Endothelial cell of umbilical vein (primary cell): ENCODE measurements around the gene LCN9. TPM values are rescaled to one million over a fixed set of nuclear protein-coding genes. Genes with fewer than 3 reads are reported as not detected.

Source experiments
- BruUV-seq: library from RNA; stranded (reverse); fragments of 400-500 nt; replicated peaks from 2 replicates; lab custom pipeline; 2021; lab: Mats Ljungman, UMichigan
- CTCF ChIA-PET: fragments of 300-600, 350-600 bp; sonication (Branson Sonifier 250); formaldehyde crosslinking; loops from one replicate; lab custom pipeline; 2021; ENCODE audit warnings: antibody characterized with exemption, inconsistent platforms; lab: Charles Lee
- POLR2A ChIA-PET: fragments of 300-600, 350-600 bp; sonication (Branson Sonifier 250); formaldehyde crosslinking; loops from one replicate; lab custom pipeline; 2021; ENCODE audit warnings: antibody characterized with exemption, inconsistent platforms; lab: Charles Lee
- DNase-seq: peaks from one replicate; pipeline ENCODE4 v3.0.0-alpha.2; 2011; ENCODE audit warnings: low read depth, low spot score
- FAIRE-seq: peaks from 2 replicates; lab custom pipeline; 2011; peaks lifted over from hg19 to GRCh38; lab: Jason Lieb, UNC
- H2AFZ ChIP-seq: 2 replicates; pipeline ENCODE4 v1.6.0; 2012; ENCODE audit warnings: low read depth, low read length, control low read depth, inconsistent platforms
- H3K27ac ChIP-seq: 2 replicates; pipeline ENCODE4 v1.5.1; 2011; ENCODE audit warnings: low read depth, mild to moderate bottlenecking, control low read depth, low read length, moderate library complexity; ENCODE audit not compliant: insufficient read depth
- H3K27me3 ChIP-seq, 2 experiments: 2 replicates each; pipeline versions ENCODE4 v1.6.0 to v1.6.1; 2011; ENCODE audit warnings: low read length in 2 of 2, mixed read lengths in 1 of 2; ENCODE audit not compliant: control insufficient read depth in 2 of 2, insufficient read depth in 2 of 2
- H3K36me3 ChIP-seq, 2 experiments: 2 replicates in 1 of 2; 3 replicates in 1 of 2; pipeline ENCODE4 v1.5.1; 2011; ENCODE audit warnings: low read length in 2 of 2, mild to moderate bottlenecking in 1 of 2, moderate library complexity in 1 of 2; ENCODE audit not compliant: control insufficient read depth in 2 of 2, insufficient read depth in 2 of 2; ENCODE audit errors: extremely low read depth in 1 of 2
- H3K4me1 ChIP-seq: 3 replicates; pipeline ENCODE4 v1.5.1; 2011; ENCODE audit warnings: mild to moderate bottlenecking, low read length; ENCODE audit not compliant: control insufficient read depth, insufficient read depth; ENCODE audit errors: extremely low read depth
- H3K4me2 ChIP-seq: 2 replicates; pipeline ENCODE4 v1.6.1; 2011; ENCODE audit warnings: low read length, control low read depth, mixed read lengths; ENCODE audit not compliant: insufficient read depth
- H3K4me3 ChIP-seq, 3 experiments: fragments of 200-600 bp in 1 of 3; sonication (generic), shearing (Covaris generic) in 1 of 3; replicated peaks in 1 of 3; 2 replicates each; pipeline ENCODE4 v1.5.1; 2011 to 2016; ENCODE audit warnings: control low read depth in 3 of 3, low read length in 3 of 3, mild to moderate bottlenecking in 2 of 3, inconsistent platforms in 1 of 3, low read depth in 1 of 3, moderate library complexity in 1 of 3; ENCODE audit not compliant: insufficient read depth in 1 of 3
- H3K79me2 ChIP-seq: 2 replicates; pipeline ENCODE4 v1.6.0; 2012; ENCODE audit warnings: low read length, inconsistent platforms; ENCODE audit not compliant: control insufficient read depth, insufficient read depth
- H3K9ac ChIP-seq: replicated peaks from 2 replicates; pipeline ENCODE3; 2011; ENCODE audit warnings: low read length, control low read depth; ENCODE audit not compliant: insufficient read depth; ENCODE audit errors: extremely low read depth
- H3K9me1 ChIP-seq: replicated peaks from 3 replicates; pipeline ENCODE4 v1.6.0; 2011; ENCODE audit warnings: mild to moderate bottlenecking, low read length; ENCODE audit not compliant: control insufficient read depth, insufficient read depth; ENCODE audit errors: extremely low read depth
- H3K9me3 ChIP-seq: replicated peaks from 2 replicates; pipeline ENCODE4 v1.5.1; 2012; ENCODE audit warnings: low read length, inconsistent platforms; ENCODE audit not compliant: control insufficient read depth, insufficient read depth
- H4K20me1 ChIP-seq: replicated peaks from 2 replicates; pipeline ENCODE3; 2011; ENCODE audit warnings: mild to moderate bottlenecking, low read length; ENCODE audit not compliant: control insufficient read depth, insufficient read depth; ENCODE audit errors: extremely low read depth
- CTCF ChIP-seq, 2 donors: IDR thresholded peaks; 1 replicate in 1 of 2; 2 replicates in 1 of 2; pipeline ENCODE4 v1.5.1; 2011; ENCODE audit warnings: low read length in 2 of 2, mild to moderate bottlenecking in 2 of 2, moderate library complexity in 2 of 2, control low read depth in 1 of 2, inconsistent platforms in 1 of 2, low read depth in 1 of 2; ENCODE audit not compliant: insufficient read depth in 1 of 2; ENCODE audit errors: extremely low read depth in 1 of 2
- EZH2 ChIP-seq: IDR thresholded peaks from 2 replicates; pipeline ENCODE4 v1.6.1; 2012; ENCODE audit warnings: borderline replicate concordance, low read depth, mild to moderate bottlenecking, moderate library complexity, low read length, inconsistent platforms; ENCODE audit not compliant: severe bottlenecking
- FOS ChIP-seq: IDR thresholded peaks from 2 replicates; pipeline ENCODE4 v1.6.1; 2011; ENCODE audit warnings: mild to moderate bottlenecking, low read length, moderate library complexity, borderline replicate concordance; ENCODE audit not compliant: insufficient read depth
- GATA2 ChIP-seq: IDR thresholded peaks from 2 replicates; pipeline ENCODE4 v1.7.0; 2011; ENCODE audit warnings: low read depth, mild to moderate bottlenecking, moderate library complexity, mixed read lengths, low read length; ENCODE audit not compliant: insufficient read length, insufficient read depth
- JUN ChIP-seq: IDR thresholded peaks from 2 replicates; pipeline ENCODE4 v1.6.1; 2011; ENCODE audit warnings: borderline replicate concordance, low read depth; ENCODE audit not compliant: insufficient read length, insufficient read depth
- MAX ChIP-seq: IDR thresholded peaks from 2 replicates; pipeline ENCODE4 v1.6.1; 2011; ENCODE audit not compliant: insufficient read depth, insufficient read length
- MYC ChIP-seq: IDR thresholded peaks from one replicate; pipeline ENCODE4 v1.6.1; 2011; ENCODE audit warnings: mild to moderate bottlenecking, low read depth, low read length
- POLR2A ChIP-seq: IDR thresholded peaks from 2 replicates; pipeline ENCODE4 v1.6.1; 2012; ENCODE audit warnings: low read depth, mild to moderate bottlenecking, control low read depth, low read length
- POLR2AphosphoS5 ChIP-seq: IDR thresholded peaks from 2 replicates; pipeline ENCODE4 v1.6.1; 2012; ENCODE audit warnings: low read depth, mild to moderate bottlenecking, control low read depth, low read length, moderate library complexity; ENCODE audit not compliant: insufficient read depth
- dilution Hi-C: fragments of 300-500 bp; cut with MboI; formaldehyde crosslinking; loops from one replicate; pipeline ENCODE4 v1.15.0; 2019; ENCODE audit warnings: low sequenced_read_pairs; ENCODE audit not compliant: extremely low pct_ligation_motif_present
- intact Hi-C: fragments of 100-400 bp; cut with micrococcal nuclease; formaldehyde crosslinking; loops from one replicate; pipeline ENCODE4 v1.10.0; 2022
- polyA plus RNA-seq, 4 experiments: library from polyadenylated mRNA; depleted of rRNA in 3 of 4; stranded (reverse) in 3 of 4; unstranded in 1 of 4; fragments of >200 nt; gene quantifications; 2 replicates each; pipeline versions ENCODE4 v1.2.1 to v1.2.3, GENCODE V29; 2011 to 2012; ENCODE audit warnings: missing spikeins in 1 of 4
- total RNA-seq: library from RNA; stranded (reverse); gene quantifications from 2 replicates; pipeline ENCODE4 v1.2.3, GENCODE V29; 2021

LCN9 gene
- total and polyA plus RNA-seq, 2 donors (not counting 3 experiments of a cell fraction or from before 2014, with no cell fraction given), result not detected

GRCh38 chr9:135613946-135614805, 48.9 kb upstream of the LCN9 start:
- Histone ChIP-seq H3K4me3 (no peak overlapping the region), H3K27ac (no peak overlapping the region), H3K9ac (no peak overlapping the region), H3K4me2 (no peak overlapping the region), H3K4me1 (no peaks in the 10 kb centered on the region), H4K20me1 (no peaks in the 10 kb centered on the region), H2AFZ (no peak overlapping the region), H3K9me1 (no peaks in the 10 kb centered on the region), H3K79me2 (no peaks in the 10 kb centered on the region), H3K27me3 (no peaks in the 10 kb centered on the region), H3K36me3 (no peaks in the 10 kb centered on the region), H3K9me3 (no peaks in the 10 kb centered on the region)
- ChIA-PET POLR2A (no interaction called here), CTCF (interaction anchor here (0.7 kb wide), 1 partner anchor 11 kb away, joined by 4 read pairs; no protein-coding TSS in a partner anchor)
- FAIRE-seq, result no peak
- no peak for TF ChIP-seq POLR2AphosphoS5
- no peak for TF ChIP-seq FOS
- no peak for TF ChIP-seq CTCF (IDR thresholded peaks at IDR 0.05; ENCODE audit: extremely low read depth in 1 of 2, insufficient read depth in 1 of 2, low read depth in 1 of 2, low read length in 2 of 2)
- no peak for TF ChIP-seq GATA2
- no peak for TF ChIP-seq EZH2
- TF ChIP-seq MYC, result no peak
- TF ChIP-seq POLR2A, result no peak
- TF ChIP-seq MAX, result no peak
- TF ChIP-seq JUN, result no peak
- BruUV-seq, result no TSS peak
- intact Hi-C loops (no loop called here), dilution Hi-C loops (no loop called here)
- no peak for DNase-seq
